Peyer's patch (tissue), 4 donors: ENCODE results near the gene FANCE. TPM values are rescaled to one million over a fixed set of nuclear protein-coding genes. Genes with fewer than 3 reads are reported as not detected.

Source experiments
- DNase-seq, 3 donors: peaks; one replicate each; pipeline ENCODE4 v3.0.0-alpha.2; 2017 to 2019
- H3K27ac ChIP-seq, 4 donors: fragments of 200-600 bp; sonication (generic); one replicate each; pipeline ENCODE4 v1.5.1; 2016 to 2019
- H3K27me3 ChIP-seq, 2 donors: fragments of 200-600 bp; sonication (generic); one replicate each; pipeline ENCODE4 v1.5.1; 2019
- H3K36me3 ChIP-seq, 3 donors: fragments of 200-600 bp; sonication (generic); one replicate each; pipeline ENCODE4 v1.5.1; 2016 to 2019
- H3K4me1 ChIP-seq, 4 donors: fragments of 200-600 bp; sonication (generic); one replicate each; pipeline ENCODE4 v1.5.1; 2016 to 2019
- H3K4me3 ChIP-seq, 4 donors: fragments of 200-600 bp; sonication (generic); 1 replicate in 3 of 4; 2 replicates in 1 of 4; pipeline ENCODE4 v1.5.1; 2016 to 2019; ENCODE audit warnings: mild to moderate bottlenecking in 1 of 4
- H3K9me3 ChIP-seq, 4 donors: fragments of 200-600 bp; sonication (generic); one replicate each; pipeline ENCODE4 v1.5.1; 2016 to 2019; ENCODE audit warnings: mild to moderate bottlenecking in 1 of 4
- POLR2A ChIP-seq, 2 donors: fragments of 450-650 bp; IDR thresholded peaks; one replicate each; pipeline ENCODE4 v1.5.1; 2017; ENCODE audit warnings: antibody characterized with exemption in 2 of 2, mild to moderate bottlenecking in 2 of 2, moderate library complexity in 2 of 2
- total RNA-seq, 4 donors: library from RNA; depleted of rRNA; stranded (reverse); fragments of >200 nt; gene quantifications; one replicate each; pipeline ENCODE4 v1.1.0, GENCODE V29; 2016
- TF ChIP-seq, protein P1 (sequence below), 6 experiments: fragments of 450-650 bp in 4 of 6; fragments of 200-600 bp in 2 of 6; sonication (generic) in 1 of 6; IDR thresholded peaks; one replicate each; pipeline ENCODE4 v1.5.1; 2017 to 2019; ENCODE audit warnings: antibody characterized with exemption in 6 of 6, mild to moderate bottlenecking in 3 of 6, moderate library complexity in 1 of 6

Gene FANCE
- total RNA-seq, 4 donors from 2014 or later, result 1.8 to 7.4 (median 4.2) TPM

GRCh38 chr6:35483490-35483889 is 31.4 kb downstream of the FANCE start:
- no peak overlapping the region for H3K4me3 ChIP-seq
- no peak for TF ChIP-seq POLR2A (IDR thresholded peaks at IDR 0.05)
- TF ChIP-seq, protein P1, sequence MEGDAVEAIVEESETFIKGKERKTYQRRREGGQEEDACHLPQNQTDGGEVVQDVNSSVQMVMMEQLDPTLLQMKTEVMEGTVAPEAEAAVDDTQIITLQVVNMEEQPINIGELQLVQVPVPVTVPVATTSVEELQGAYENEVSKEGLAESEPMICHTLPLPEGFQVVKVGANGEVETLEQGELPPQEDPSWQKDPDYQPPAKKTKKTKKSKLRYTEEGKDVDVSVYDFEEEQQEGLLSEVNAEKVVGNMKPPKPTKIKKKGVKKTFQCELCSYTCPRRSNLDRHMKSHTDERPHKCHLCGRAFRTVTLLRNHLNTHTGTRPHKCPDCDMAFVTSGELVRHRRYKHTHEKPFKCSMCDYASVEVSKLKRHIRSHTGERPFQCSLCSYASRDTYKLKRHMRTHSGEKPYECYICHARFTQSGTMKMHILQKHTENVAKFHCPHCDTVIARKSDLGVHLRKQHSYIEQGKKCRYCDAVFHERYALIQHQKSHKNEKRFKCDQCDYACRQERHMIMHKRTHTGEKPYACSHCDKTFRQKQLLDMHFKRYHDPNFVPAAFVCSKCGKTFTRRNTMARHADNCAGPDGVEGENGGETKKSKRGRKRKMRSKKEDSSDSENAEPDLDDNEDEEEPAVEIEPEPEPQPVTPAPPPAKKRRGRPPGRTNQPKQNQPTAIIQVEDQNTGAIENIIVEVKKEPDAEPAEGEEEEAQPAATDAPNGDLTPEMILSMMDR (IDR thresholded peaks at IDR 0.05), result no peak
- peaks cover 0 to 37% (median 2%) of the 10 kb centered on the region in 4 donors for H3K4me1 ChIP-seq
- DNase-seq, result peak in 1 of 3 donors; percentile 21
- H3K36me3 ChIP-seq, result peaks cover 0 to 53% (median 0%) of the 10 kb centered on the region in 3 donors
- H3K27ac ChIP-seq, result no peak overlapping the region
- no peaks in the 10 kb centered on the region for H3K27me3 ChIP-seq
- no peaks in the 10 kb centered on the region for H3K9me3 ChIP-seq

GRCh38 chr6:35483893-35484645 is 31.9 kb downstream of the FANCE start:
- Histone ChIP-seq H3K27me3 (no peaks in the 10 kb centered on the region), H3K9me3 (no peaks in the 10 kb centered on the region), H3K36me3 (peaks cover 0 to 50% (median 0%) of the 10 kb centered on the region in 3 donors), H3K27ac (peak overlapping the region in 1 of 4 donors; percentile 84), H3K4me1 (peaks cover 0 to 40% (median 2%) of the 10 kb centered on the region in 4 donors), H3K4me3 (no peak overlapping the region)
- peak in 1 of 3 donors; percentile 34 for DNase-seq
- TF ChIP-seq, protein P1 (IDR thresholded peaks at IDR 0.05), result no peak
- TF ChIP-seq POLR2A (IDR thresholded peaks at IDR 0.05), result no peak

GRCh38 chr6:35484921-35485392 is 32.8 kb downstream of the FANCE start:
- H3K27ac ChIP-seq, result peak overlapping the region; percentile 50 to 84 (median 78)
- peaks cover 0 to 41% (median 0%) of the 10 kb centered on the region in 3 donors for H3K36me3 ChIP-seq
- no peak for TF ChIP-seq POLR2A (IDR thresholded peaks at IDR 0.05)
- TF ChIP-seq, protein P1 (IDR thresholded peaks at IDR 0.05), result no peak
- no peak overlapping the region for H3K4me3 ChIP-seq
- no peaks in the 10 kb centered on the region for H3K9me3 ChIP-seq
- no peaks in the 10 kb centered on the region for H3K27me3 ChIP-seq
- H3K4me1 ChIP-seq, result peaks cover 0 to 44% (median 2%) of the 10 kb centered on the region in 4 donors
- DNase-seq, result no peak

DNA sequence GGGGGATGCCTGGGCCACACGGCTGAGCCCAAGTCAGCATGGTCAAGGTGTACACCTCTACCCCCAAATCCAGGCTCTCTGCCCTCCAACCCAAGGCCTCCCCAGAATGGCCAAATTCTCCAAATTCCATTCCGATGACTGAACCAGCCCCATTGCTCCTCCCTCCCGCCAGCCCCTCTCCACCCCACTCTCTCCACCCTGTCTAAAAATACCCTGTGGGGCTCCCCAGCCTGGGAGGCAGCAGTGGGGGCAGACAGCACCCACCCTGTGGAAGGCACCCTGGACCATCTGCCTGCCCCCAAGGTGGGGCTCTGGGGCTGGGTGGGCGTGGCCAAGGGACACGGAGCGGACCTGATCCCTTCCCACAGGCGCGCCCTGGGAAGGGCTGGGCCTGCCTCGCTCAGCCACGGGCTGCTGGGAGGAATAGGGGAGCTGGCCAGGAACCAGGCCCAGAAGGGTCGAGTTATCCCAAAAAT is 33.3 kb downstream of the FANCE start:
- TF ChIP-seq, protein P1 (IDR thresholded peaks at IDR 0.05), result no peak
- TF ChIP-seq POLR2A (IDR thresholded peaks at IDR 0.05), result peak in 1 of 2 donors; percentile 17
- DNase-seq, result peak in 2 of 3 donors; percentile 65 to 77
- peak overlapping the region; percentile 50 to 84 (median 78) for H3K27ac ChIP-seq
- peak overlapping the region in 2 of 4 donors; percentile 22 to 29 for H3K4me3 ChIP-seq
- peaks cover 0 to 44% (median 2%) of the 10 kb centered on the region in 4 donors for H3K4me1 ChIP-seq
- H3K9me3 ChIP-seq, result no peaks in the 10 kb centered on the region
- no peaks in the 10 kb centered on the region for H3K27me3 ChIP-seq
- H3K36me3 ChIP-seq, result peaks cover 0 to 36% (median 0%) of the 10 kb centered on the region in 3 donors

- H3K36me3 ChIP-seq, result peaks cover 0 to 34% (median 0%) of the 10 kb centered on the region in 3 donors
- peak overlapping the region; percentile 50 to 84 (median 78) for H3K27ac ChIP-seq
- peaks cover 0 to 49% (median 2%) of the 10 kb centered on the region in 4 donors for H3K4me1 ChIP-seq
- peak in 2 of 3 donors; percentile 84 to 91 for DNase-seq
- no peaks in the 10 kb centered on the region for H3K27me3 ChIP-seq
- peak overlapping the region in 2 of 4 donors; percentile 22 to 29 for H3K4me3 ChIP-seq
- TF ChIP-seq POLR2A (IDR thresholded peaks at IDR 0.05), result peak in 1 of 2 donors; percentile 60
- TF ChIP-seq, protein P1 (IDR thresholded peaks at IDR 0.05), result no peak
- no peaks in the 10 kb centered on the region for H3K9me3 ChIP-seq
These were observed 34.1 kb downstream of the FANCE start for GRCh38 chr6:35486005-35486925.
